ENCODE data around the gene OPHN1.

OPHN1 gene

GRCh38 chrX:68048774-68049173 is 384.5 kb downstream of the OPHN1 start:
- no peak for DNase-seq

- DNase-seq: no peak
Measured at GRCh38 chrX:68045008-68045577, 388.2 kb downstream of the OPHN1 start.

DNA sequence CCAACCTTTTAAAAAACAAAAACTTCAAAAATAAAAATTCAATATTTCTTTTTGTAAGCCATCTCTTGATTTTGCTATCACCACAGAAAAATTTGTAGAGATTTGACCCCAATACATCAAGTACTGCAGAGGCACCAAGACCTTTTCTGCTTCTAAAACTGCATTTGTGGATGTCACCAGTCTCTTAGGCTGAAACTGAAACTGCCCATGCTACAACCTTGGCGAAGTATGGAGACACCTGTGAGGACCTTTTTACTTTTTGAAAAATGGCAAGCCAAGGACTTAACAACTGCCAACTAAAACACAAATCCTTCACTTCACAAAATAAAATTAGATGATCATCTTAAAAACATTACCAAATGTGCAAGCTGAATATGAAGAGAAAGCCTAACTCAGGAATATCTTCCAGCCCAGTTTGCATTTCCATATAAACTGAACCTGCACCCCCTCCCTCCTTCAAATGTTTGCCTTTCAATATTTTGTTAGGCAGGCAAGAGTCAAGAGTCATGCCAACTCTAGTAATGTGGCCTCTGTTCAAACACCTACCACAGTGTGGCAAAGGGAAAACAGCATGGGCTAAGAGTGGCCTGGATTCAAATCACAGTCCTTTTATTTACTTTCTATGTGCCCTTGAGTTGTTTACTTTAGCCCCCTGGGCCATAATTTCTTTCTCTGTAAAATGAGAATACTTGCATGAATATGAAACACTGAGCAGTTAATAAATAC is 389.4 kb downstream of the OPHN1 start:
- no peak for DNase-seq

GRCh38 chrX:68041110-68041509 is 392.2 kb downstream of the OPHN1 start:
- no peak for DNase-seq

- DNase-seq: no peak
Measured at GRCh38 chrX:68018248-68019203, 414.8 kb downstream of the OPHN1 start.

DNA sequence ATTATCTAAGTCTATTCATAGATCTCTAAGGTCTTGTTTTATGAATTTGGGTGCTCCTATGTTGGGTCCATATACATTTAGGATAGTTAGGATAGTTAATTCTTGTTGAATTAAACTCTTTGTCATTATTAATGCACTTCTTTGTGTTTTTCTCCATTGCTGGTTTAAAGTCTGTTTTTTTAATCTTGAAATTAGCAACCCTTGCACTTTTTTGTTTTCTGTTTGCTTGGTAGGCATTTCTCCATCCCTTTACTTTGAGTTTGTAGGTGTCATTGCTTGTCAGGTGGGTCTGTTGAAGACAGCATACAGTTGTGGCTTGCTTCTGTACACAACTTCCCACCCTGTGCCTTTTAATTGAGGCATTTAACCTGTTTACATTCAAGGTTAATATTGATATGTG is 434.8 kb downstream of the OPHN1 start:
- DNase-seq: no peak
